HepG2 (cell line): ENCODE data around the gene DAB2IP. TPM values are rescaled to one million over a fixed set of nuclear protein-coding genes. Genes with fewer than 3 reads are reported as not detected.

ENCODE experiments used
- ASH2L ChIP-seq: fragments of 300-600, 200-600 bp; sonication (generic); IDR thresholded peaks from 2 replicates; pipeline ENCODE4 v1.7.0; 2017; ENCODE audit warnings: low read depth, mild to moderate bottlenecking, moderate library complexity, mixed read lengths, low read length; ENCODE audit not compliant: insufficient read length
- CEBPG ChIP-seq: IDR thresholded peaks from 2 replicates; pipeline ENCODE4 v1.6.1; 2016
- GTF3A ChIP-seq: sonication (generic); formaldehyde crosslinking; conservative IDR thresholded peaks from 2 replicates; pipeline ENCODE4 v1.4.0; 2020; ENCODE audit warnings: mild to moderate bottlenecking, missing genetic modification reagents
- MXI1 ChIP-seq: IDR thresholded peaks from 3 replicates; pipeline ENCODE4 v1.6.1; 2012; ENCODE audit warnings: low read depth, low read length, inconsistent platforms, borderline replicate concordance
- NFKBIZ ChIP-seq: IDR thresholded peaks from 2 replicates; pipeline ENCODE4 v1.6.1; 2018; ENCODE audit warnings: missing genetic modification reagents, missing compliant biosample characterization
- NR2F1 ChIP-seq, 2 experiments: fragments of 450-650 bp in 1 of 2; formaldehyde crosslinking in 1 of 2; IDR thresholded peaks; 2 replicates each; pipeline versions ENCODE4 v1.5.0 to v1.6.1; 2016 to 2020; ENCODE audit warnings: mild to moderate bottlenecking in 1 of 2, missing compliant biosample characterization in 1 of 2, missing genetic modification reagents in 1 of 2, moderate library complexity in 1 of 2
- RFXANK ChIP-seq: IDR thresholded peaks from 2 replicates; pipeline ENCODE4 v1.6.1; 2016
- SIN3B ChIP-seq: fragments of 150-350 bp; IDR thresholded peaks from 2 replicates; pipeline ENCODE4 v1.6.1; 2014; ENCODE audit warnings: low read length
- SKI ChIP-seq: fragments of 450-650 bp; IDR thresholded peaks from one replicate; pipeline ENCODE4 v1.6.1; 2018; ENCODE audit warnings: mild to moderate bottlenecking; ENCODE audit not compliant: partially characterized antibody
- SRSF4 ChIP-seq: fragments of 200-400 bp; formaldehyde crosslinking; IDR thresholded peaks from one replicate; pipeline ENCODE4 v1.6.1; 2018; ENCODE audit warnings: mild to moderate bottlenecking, low read depth, low read length, moderate library complexity; ENCODE audit not compliant: poor library complexity, severe bottlenecking
- polyA plus RNA-seq, 8 experiments: library from polyadenylated mRNA; depleted of rRNA in 3 of 8; stranded (reverse) in 7 of 8; unstranded in 1 of 8; fragments of >200 nt; fragmentation: Illumina TruSeq in 4 of 8; extraction: Trizol in 4 of 8; gene quantifications; 2 replicates each; pipeline versions ENCODE4 v1.2.1 to v1.2.3, GENCODE V29; 2011 to 2016; ENCODE audit warnings: low read depth in 4 of 8, missing spikeins in 1 of 8, mixed read lengths in 1 of 8; ENCODE audit not compliant: insufficient read depth in 1 of 8
- total RNA-seq, 5 experiments: library from RNA; depleted of rRNA; stranded (reverse); fragments of >200 nt; fragmentation: Illumina TruSeq; extraction: Trizol; gene quantifications; 2 replicates each; pipeline ENCODE4 v1.2.3, GENCODE V29; 2016; ENCODE audit warnings: low read depth in 1 of 5
- TF ChIP-seq, protein P1 (sequence below): sonication (generic); formaldehyde crosslinking; IDR thresholded peaks from 2 replicates; pipeline ENCODE4 v1.4.0; 2020; ENCODE audit warnings: missing genetic modification reagents
- TF ChIP-seq, protein P2 (sequence below), 2 experiments: sonication (generic) in 1 of 2; formaldehyde crosslinking in 1 of 2; IDR thresholded peaks; 2 replicates each; pipeline versions ENCODE4 v1.4.0 to v1.6.1; 2018 to 2020; ENCODE audit warnings: missing genetic modification reagents in 2 of 2, borderline replicate concordance in 1 of 2, low read depth in 1 of 2, mild to moderate bottlenecking in 1 of 2, missing biosample characterization in 1 of 2
- TF ChIP-seq, protein P3 (sequence below): IDR thresholded peaks from 2 replicates; pipeline ENCODE4 v1.6.1; 2018; ENCODE audit warnings: missing genetic modification reagents
- TF ChIP-seq, protein P4 (sequence below): IDR thresholded peaks from 2 replicates; pipeline ENCODE4 v1.4.0; 2020; ENCODE audit warnings: mild to moderate bottlenecking, missing genetic modification reagents

DAB2IP gene
- total and polyA plus RNA-seq, 2 of the 13 experiments (the other 11 are each of a cell fraction or from before 2014, with no cell fraction given) = 25.3 to 37.9 TPM

DNA sequence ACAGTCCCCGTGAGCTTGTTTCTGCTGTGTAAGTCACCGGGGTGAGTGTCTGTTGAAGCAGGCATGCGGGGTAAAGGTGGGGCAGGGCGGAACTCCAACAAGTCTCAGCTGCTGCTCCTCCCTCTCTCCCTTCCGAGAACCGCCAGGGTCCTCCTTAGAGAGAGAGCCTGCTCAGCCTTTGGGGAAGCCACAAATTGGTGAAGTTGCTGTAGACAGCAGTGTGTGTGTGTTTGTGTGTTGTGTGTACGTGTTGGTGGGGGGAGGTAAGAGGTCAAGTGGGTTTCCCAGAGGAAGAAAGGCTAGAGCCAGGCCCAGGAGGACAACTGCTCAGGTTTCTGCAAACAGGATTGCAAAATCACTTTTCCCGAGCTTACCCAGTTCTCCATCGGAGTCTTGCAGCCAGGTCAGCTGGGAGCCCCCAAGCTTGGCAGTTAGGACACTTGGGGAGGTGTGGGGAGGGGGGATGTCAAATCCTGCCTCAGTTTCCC is 38.9 kb upstream of the DAB2IP start (continued):
- TF ChIP-seq, protein P1, sequence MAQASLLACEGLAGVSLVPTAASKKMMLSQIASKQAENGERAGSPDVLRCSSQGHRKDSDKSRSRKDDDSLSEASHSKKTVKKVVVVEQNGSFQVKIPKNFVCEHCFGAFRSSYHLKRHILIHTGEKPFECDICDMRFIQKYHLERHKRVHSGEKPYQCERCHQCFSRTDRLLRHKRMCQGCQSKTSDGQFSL (CRISPR knock-in tag) = no peak
- TF ChIP-seq, protein P2, sequence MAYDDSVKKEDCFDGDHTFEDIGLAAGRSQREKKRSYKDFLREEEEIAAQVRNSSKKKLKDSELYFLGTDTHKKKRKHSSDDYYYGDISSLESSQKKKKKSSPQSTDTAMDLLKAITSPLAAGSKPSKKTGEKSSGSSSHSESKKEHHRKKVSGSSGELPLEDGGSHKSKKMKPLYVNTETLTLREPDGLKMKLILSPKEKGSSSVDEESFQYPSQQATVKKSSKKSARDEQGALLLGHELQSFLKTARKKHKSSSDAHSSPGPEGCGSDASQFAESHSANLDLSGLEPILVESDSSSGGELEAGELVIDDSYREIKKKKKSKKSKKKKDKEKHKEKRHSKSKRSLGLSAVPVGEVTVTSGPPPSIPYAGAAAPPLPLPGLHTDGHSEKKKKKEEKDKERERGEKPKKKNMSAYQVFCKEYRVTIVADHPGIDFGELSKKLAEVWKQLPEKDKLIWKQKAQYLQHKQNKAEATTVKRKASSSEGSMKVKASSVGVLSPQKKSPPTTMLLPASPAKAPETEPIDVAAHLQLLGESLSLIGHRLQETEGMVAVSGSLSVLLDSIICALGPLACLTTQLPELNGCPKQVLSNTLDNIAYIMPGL (CRISPR knock-in tag; IDR thresholded peaks at IDR 0.05; ENCODE audit: borderline replicate concordance in 1 of 2, low read depth in 1 of 2) = 0 out of 4 replicates have a peak, but pooled peaks of 1 of the 2 experiments have one; percentile 39
- no peak for TF ChIP-seq SKI
- TF ChIP-seq MXI1 = no peak
- TF ChIP-seq, protein P3, sequence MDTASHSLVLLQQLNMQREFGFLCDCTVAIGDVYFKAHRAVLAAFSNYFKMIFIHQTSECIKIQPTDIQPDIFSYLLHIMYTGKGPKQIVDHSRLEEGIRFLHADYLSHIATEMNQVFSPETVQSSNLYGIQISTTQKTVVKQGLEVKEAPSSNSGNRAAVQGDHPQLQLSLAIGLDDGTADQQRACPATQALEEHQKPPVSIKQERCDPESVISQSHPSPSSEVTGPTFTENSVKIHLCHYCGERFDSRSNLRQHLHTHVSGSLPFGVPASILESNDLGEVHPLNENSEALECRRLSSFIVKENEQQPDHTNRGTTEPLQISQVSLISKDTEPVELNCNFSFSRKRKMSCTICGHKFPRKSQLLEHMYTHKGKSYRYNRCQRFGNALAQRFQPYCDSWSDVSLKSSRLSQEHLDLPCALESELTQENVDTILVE (CRISPR knock-in tag) = no peak
- no peak for TF ChIP-seq SRSF4
- no peak for TF ChIP-seq ASH2L
- TF ChIP-seq NFKBIZ (CRISPR knock-in tag) = no peak
- no peak for TF ChIP-seq RFXANK
- peak; percentile 74 for TF ChIP-seq CEBPG
- no peak for TF ChIP-seq GTF3A (CRISPR knock-in tag)
- no peak for TF ChIP-seq SIN3B
- TF ChIP-seq NR2F1 (CRISPR knock-in tag; IDR thresholded peaks at IDR 0.05) = no peak
- TF ChIP-seq, protein P4, sequence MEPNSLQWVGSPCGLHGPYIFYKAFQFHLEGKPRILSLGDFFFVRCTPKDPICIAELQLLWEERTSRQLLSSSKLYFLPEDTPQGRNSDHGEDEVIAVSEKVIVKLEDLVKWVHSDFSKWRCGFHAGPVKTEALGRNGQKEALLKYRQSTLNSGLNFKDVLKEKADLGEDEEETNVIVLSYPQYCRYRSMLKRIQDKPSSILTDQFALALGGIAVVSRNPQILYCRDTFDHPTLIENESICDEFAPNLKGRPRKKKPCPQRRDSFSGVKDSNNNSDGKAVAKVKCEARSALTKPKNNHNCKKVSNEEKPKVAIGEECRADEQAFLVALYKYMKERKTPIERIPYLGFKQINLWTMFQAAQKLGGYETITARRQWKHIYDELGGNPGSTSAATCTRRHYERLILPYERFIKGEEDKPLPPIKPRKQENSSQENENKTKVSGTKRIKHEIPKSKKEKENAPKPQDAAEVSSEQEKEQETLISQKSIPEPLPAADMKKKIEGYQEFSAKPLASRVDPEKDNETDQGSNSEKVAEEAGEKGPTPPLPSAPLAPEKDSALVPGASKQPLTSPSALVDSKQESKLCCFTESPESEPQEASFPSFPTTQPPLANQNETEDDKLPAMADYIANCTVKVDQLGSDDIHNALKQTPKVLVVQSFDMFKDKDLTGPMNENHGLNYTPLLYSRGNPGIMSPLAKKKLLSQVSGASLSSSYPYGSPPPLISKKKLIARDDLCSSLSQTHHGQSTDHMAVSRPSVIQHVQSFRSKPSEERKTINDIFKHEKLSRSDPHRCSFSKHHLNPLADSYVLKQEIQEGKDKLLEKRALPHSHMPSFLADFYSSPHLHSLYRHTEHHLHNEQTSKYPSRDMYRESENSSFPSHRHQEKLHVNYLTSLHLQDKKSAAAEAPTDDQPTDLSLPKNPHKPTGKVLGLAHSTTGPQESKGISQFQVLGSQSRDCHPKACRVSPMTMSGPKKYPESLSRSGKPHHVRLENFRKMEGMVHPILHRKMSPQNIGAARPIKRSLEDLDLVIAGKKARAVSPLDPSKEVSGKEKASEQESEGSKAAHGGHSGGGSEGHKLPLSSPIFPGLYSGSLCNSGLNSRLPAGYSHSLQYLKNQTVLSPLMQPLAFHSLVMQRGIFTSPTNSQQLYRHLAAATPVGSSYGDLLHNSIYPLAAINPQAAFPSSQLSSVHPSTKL (CRISPR knock-in tag) = peak; percentile 38; the same call in 1 of the 2 replicates
